ENCODE data around the gene SULT1A2. TPM values are rescaled to one million over a fixed set of nuclear protein-coding genes. Genes with fewer than 3 reads are reported as not detected.

SULT1A2 gene
- total RNA-seq, 3 donors from 2014 or later: not detected

GRCh38 chr16:28544998-28545397 lies 51.9 kb downstream of the SULT1A2 start:
- H3K27me3 Mint-ChIP-seq (ENCODE audit: low read depth): no peaks in the 10 kb centered on the region
- H3K4me1 Mint-ChIP-seq (ENCODE audit: low read depth): peaks cover 5% of the 10 kb centered on the region
- H3K4me3 Mint-ChIP-seq: no peak overlapping the region
- no peaks in the 10 kb centered on the region for H3K36me3 Mint-ChIP-seq (ENCODE audit: insufficient read depth)
- ATAC-seq (no peak), DNase-seq (no peak)
- no peaks in the 10 kb centered on the region for H3K9me3 Mint-ChIP-seq

GRCh38 chr16:28543072-28543471 lies 53.8 kb downstream of the SULT1A2 start:
- no peak for DNase-seq
- H3K36me3 Mint-ChIP-seq (ENCODE audit: insufficient read depth): no peaks in the 10 kb centered on the region
- H3K4me1 Mint-ChIP-seq (ENCODE audit: low read depth): no peaks in the 10 kb centered on the region
- no peak overlapping the region for H3K4me3 Mint-ChIP-seq
- ATAC-seq: no peak
- no peaks in the 10 kb centered on the region for H3K27me3 Mint-ChIP-seq (ENCODE audit: low read depth)
- no peaks in the 10 kb centered on the region for H3K9me3 Mint-ChIP-seq

- H3K4me3 Mint-ChIP-seq: no peak overlapping the region
- no peaks in the 10 kb centered on the region for H3K27me3 Mint-ChIP-seq (ENCODE audit: low read depth)
Observed at GRCh38 chr16:28542646-28543045, 54.2 kb downstream of the SULT1A2 start.

More at GRCh38 chr16:28542646-28543045, 54.2 kb downstream of the SULT1A2 start:
- Mint-ChIP-seq H3K9me3 (no peaks in the 10 kb centered on the region), H3K4me1 (ENCODE audit: low read depth) (peaks cover 3% of the 10 kb centered on the region), H3K36me3 (ENCODE audit: insufficient read depth) (no peaks in the 10 kb centered on the region)
- ATAC-seq (no peak), DNase-seq (no peak)

Other genes with a start within 250 kb of the SULT1A2 start
- 1 to 10 TPM in 1 of 3 donors, under 1 TPM in 1, not detected in 1; 0.81 to 1.4 TPM for gene NPIPB6, start 233.5 kb downstream of the SULT1A2 start, total RNA-seq
- 100 to 1,000 TPM; 148 to 270 (median 236) TPM for gene EIF3CL, start 193.2 kb downstream of the SULT1A2 start, total RNA-seq
- not detected for gene NPIPB7, start 124.7 kb downstream of the SULT1A2 start, total RNA-seq
- gene CLN3, start 105.0 kb downstream of the SULT1A2 start, total RNA-seq: 10 to 100 TPM; 25.9 to 26.0 (median 25.9) TPM
- 1 to 10 TPM; 2.3 to 3.0 (median 2.7) TPM for gene APOBR, start 102.4 kb downstream of the SULT1A2 start, total RNA-seq
- gene IL27, start 90.2 kb downstream of the SULT1A2 start, total RNA-seq: under 1 TPM in 2 of 3 donors, not detected in 1; 0.21 to 0.41 TPM
- under 1 TPM; 0.28 to 0.63 (median 0.37) TPM for gene NUPR1, start 58.1 kb downstream of the SULT1A2 start, total RNA-seq
- gene SGF29, start 43.1 kb downstream of the SULT1A2 start, total RNA-seq: 10 to 100 TPM; 40.3 to 44.5 (median 42.1) TPM
- 1 to 10 TPM; 4.8 to 5.5 (median 5.0) TPM for gene SULT1A1, start 13.0 kb upstream of the SULT1A2 start, total RNA-seq
- under 1 TPM in 1 of 3 donors, not detected in 2; 0.26 TPM for gene NPIPB8, start 41.0 kb upstream of the SULT1A2 start, total RNA-seq
- 1,000 to 10,000 TPM; 1,034 to 1,401 (median 1,284) TPM for gene EIF3C, start 114.4 kb upstream of the SULT1A2 start, total RNA-seq
- gene NPIPB9, start 154.7 kb upstream of the SULT1A2 start, total RNA-seq: 1 to 10 TPM in 1 of 3 donors, under 1 TPM in 2; 0.66 to 1.8 (median 0.87) TPM
- gene ATXN2L, start 225.9 kb upstream of the SULT1A2 start, total RNA-seq: 100 to 1,000 TPM; 315 to 351 (median 325) TPM
- 100 to 1,000 TPM; 459 to 515 (median 499) TPM for gene TUFM, start 249.3 kb upstream of the SULT1A2 start, total RNA-seq